Right lobe of liver (tissue), 4 donors: ENCODE results near the gene NEDD4L.

ENCODE experiments used
- POLR2A ChIP-seq: fragments of 450-650 bp; IDR thresholded peaks from one replicate; pipeline ENCODE4 v1.6.1; 2017; ENCODE audit warnings: antibody characterized with exemption, mild to moderate bottlenecking
- TF ChIP-seq, protein P1 (sequence below), 4 donors: fragments of 200-600 bp in 3 of 4; fragments of 450-650 bp in 1 of 4; IDR thresholded peaks; one replicate each; pipeline versions ENCODE4 v1.5.1 to v1.8.0; 2016 to 2022; ENCODE audit warnings: antibody characterized with exemption in 4 of 4, mild to moderate bottlenecking in 2 of 4
- donor health status: DM: no; HTN: no; CAD: no.
- donor health status: DM: no; HTN: no; CAD: no.
- donor health status: DM: no; HTN: yes; CAD: no.

DNA sequence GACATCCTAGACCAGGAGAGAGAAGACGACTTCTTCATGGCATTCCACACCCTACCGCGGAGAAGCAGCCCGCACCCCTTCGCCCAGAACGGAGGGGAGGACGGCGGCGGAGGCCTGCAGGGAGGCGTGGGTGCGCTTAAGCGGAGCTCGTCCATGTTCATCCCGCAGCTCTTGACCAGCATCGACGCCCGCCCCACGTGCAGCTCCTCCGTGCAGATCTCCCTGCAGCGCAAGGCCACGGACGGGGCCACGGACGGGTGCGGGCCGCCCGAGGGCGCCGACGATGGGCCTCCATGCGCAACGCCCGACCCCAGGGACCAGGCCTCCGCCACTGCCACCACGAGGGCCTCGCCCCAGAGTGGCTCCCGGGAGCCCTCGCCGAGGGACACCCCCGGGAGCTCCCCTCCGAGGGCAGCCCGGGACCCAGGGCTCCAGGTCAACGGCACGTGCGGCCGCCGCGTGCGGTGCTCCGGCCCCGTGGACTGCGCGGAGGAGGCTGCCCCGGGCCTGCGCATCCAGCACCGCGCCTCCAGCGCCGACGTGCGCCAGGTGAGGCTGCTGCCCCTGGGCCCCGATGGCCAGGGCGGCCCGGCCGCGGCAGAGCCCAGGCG lies 211.8 kb downstream of the NEDD4L start:
- no peak for TF ChIP-seq POLR2A
- TF ChIP-seq, protein P1, sequence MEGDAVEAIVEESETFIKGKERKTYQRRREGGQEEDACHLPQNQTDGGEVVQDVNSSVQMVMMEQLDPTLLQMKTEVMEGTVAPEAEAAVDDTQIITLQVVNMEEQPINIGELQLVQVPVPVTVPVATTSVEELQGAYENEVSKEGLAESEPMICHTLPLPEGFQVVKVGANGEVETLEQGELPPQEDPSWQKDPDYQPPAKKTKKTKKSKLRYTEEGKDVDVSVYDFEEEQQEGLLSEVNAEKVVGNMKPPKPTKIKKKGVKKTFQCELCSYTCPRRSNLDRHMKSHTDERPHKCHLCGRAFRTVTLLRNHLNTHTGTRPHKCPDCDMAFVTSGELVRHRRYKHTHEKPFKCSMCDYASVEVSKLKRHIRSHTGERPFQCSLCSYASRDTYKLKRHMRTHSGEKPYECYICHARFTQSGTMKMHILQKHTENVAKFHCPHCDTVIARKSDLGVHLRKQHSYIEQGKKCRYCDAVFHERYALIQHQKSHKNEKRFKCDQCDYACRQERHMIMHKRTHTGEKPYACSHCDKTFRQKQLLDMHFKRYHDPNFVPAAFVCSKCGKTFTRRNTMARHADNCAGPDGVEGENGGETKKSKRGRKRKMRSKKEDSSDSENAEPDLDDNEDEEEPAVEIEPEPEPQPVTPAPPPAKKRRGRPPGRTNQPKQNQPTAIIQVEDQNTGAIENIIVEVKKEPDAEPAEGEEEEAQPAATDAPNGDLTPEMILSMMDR (IDR thresholded peaks at IDR 0.05): no peak
